HepG2 (cell line): ENCODE measurements around the gene GPR17. TPM values are rescaled to one million over a fixed set of nuclear protein-coding genes. Genes with fewer than 3 reads are reported as not detected.

Experiments used
- ARID3A ChIP-seq: IDR thresholded peaks from 2 replicates; pipeline ENCODE4 v1.6.1; 2012; ENCODE audit warnings: low read depth, low read length, improper control_type of control experiment
- ARNT2 ChIP-seq: sonication (generic); formaldehyde crosslinking; IDR thresholded peaks from 2 replicates; pipeline ENCODE4 v1.8.0; 2022; ENCODE audit warnings: mild to moderate bottlenecking, low read depth, missing genetic modification reagents, moderate library complexity
- ATF4 ChIP-seq, 2 experiments: fragments of 450-650 bp in 1 of 2; sonication (generic) in 1 of 2; formaldehyde crosslinking; IDR thresholded peaks; 2 replicates each; pipeline versions ENCODE4 v1.5.0 to v1.8.0; 2020 to 2022; ENCODE audit warnings: mild to moderate bottlenecking in 1 of 2, missing genetic modification reagents in 1 of 2
- CSRNP1 ChIP-seq: sonication (generic); formaldehyde crosslinking; IDR thresholded peaks from 2 replicates; pipeline ENCODE4 v1.8.1; 2023; ENCODE audit warnings: mild to moderate bottlenecking, missing genetic modification reagents
- HCFC1 ChIP-seq: fragments of 150-350 bp; IDR thresholded peaks from 2 replicates; pipeline ENCODE4 v1.6.1; 2014; ENCODE audit warnings: low read depth, low read length
- MAZ ChIP-seq, 2 experiments: sonication (generic) in 1 of 2; formaldehyde crosslinking in 1 of 2; IDR thresholded peaks; 2 replicates each; pipeline versions ENCODE4 v1.5.0 to v1.6.1; 2012 to 2020; ENCODE audit warnings: low read depth in 2 of 2, mild to moderate bottlenecking in 2 of 2, borderline replicate concordance in 1 of 2, improper control_type of control experiment in 1 of 2, low read length in 1 of 2, missing genetic modification reagents in 1 of 2, moderate library complexity in 1 of 2
- MYC ChIP-seq: sonication (generic); formaldehyde crosslinking; IDR thresholded peaks from 2 replicates; pipeline ENCODE4 v1.9.0; 2021; ENCODE audit warnings: missing genetic modification reagents, borderline replicate concordance
- SIX4 ChIP-seq: sonication (generic); formaldehyde crosslinking; IDR thresholded peaks from 2 replicates; pipeline ENCODE4 v1.4.0; 2020; ENCODE audit warnings: missing genetic modification reagents
- SP140L ChIP-seq: sonication (generic); formaldehyde crosslinking; IDR thresholded peaks from 2 replicates; pipeline ENCODE4 v1.4.0; 2020; ENCODE audit warnings: missing genetic modification reagents, borderline replicate concordance
- TAF1 ChIP-seq: sonication (generic); formaldehyde crosslinking; IDR thresholded peaks from 2 replicates; pipeline ENCODE4 v1.4.0; 2020; ENCODE audit warnings: missing genetic modification reagents
- YY1 ChIP-seq: IDR thresholded peaks from 2 replicates; pipeline ENCODE4 v1.6.1; 2011; ENCODE audit warnings: low read length, low read depth, moderate library complexity, mild to moderate bottlenecking; ENCODE audit not compliant: insufficient read depth, insufficient replicate concordance
- ZBTB4 ChIP-seq: sonication (generic); formaldehyde crosslinking; IDR thresholded peaks from 2 replicates; pipeline ENCODE4 v1.4.0; 2020; ENCODE audit warnings: missing genetic modification reagents, mild to moderate bottlenecking, borderline replicate concordance
- ZNF180 ChIP-seq: sonication (generic); formaldehyde crosslinking; IDR thresholded peaks from 2 replicates; pipeline ENCODE4 v1.4.0; 2020; ENCODE audit warnings: low read depth, missing genetic modification reagents, borderline replicate concordance
- ZNF550 ChIP-seq: sonication (generic); formaldehyde crosslinking; IDR thresholded peaks from 2 replicates; pipeline ENCODE4 v1.4.0; 2020; ENCODE audit warnings: mild to moderate bottlenecking, missing genetic modification reagents, borderline replicate concordance
- ZNF770 ChIP-seq: sonication (generic); formaldehyde crosslinking; IDR thresholded peaks from 2 replicates; pipeline ENCODE4 v1.5.0; 2020; ENCODE audit warnings: mild to moderate bottlenecking, missing genetic modification reagents
- ZNF773 ChIP-seq: sonication (generic); formaldehyde crosslinking; IDR thresholded peaks from 2 replicates; pipeline ENCODE4 v1.4.0; 2020; ENCODE audit warnings: missing genetic modification reagents, borderline replicate concordance
- polyA plus RNA-seq, 8 experiments: library from polyadenylated mRNA; depleted of rRNA in 3 of 8; stranded (reverse) in 7 of 8; unstranded in 1 of 8; fragments of >200 nt; fragmentation: Illumina TruSeq in 4 of 8; extraction: Trizol in 4 of 8; gene quantifications; 2 replicates each; pipeline versions ENCODE4 v1.2.1 to v1.2.3, GENCODE V29; 2011 to 2016; ENCODE audit warnings: low read depth in 4 of 8, missing spikeins in 1 of 8, mixed read lengths in 1 of 8; ENCODE audit not compliant: insufficient read depth in 1 of 8
- total RNA-seq, 5 experiments: library from RNA; depleted of rRNA; stranded (reverse); fragments of >200 nt; fragmentation: Illumina TruSeq; extraction: Trizol; gene quantifications; 2 replicates each; pipeline ENCODE4 v1.2.3, GENCODE V29; 2016; ENCODE audit warnings: low read depth in 1 of 5

GPR17 gene
- total and polyA plus RNA-seq, 2 of the 13 experiments (the other 11 are each of a cell fraction or from before 2014, with no cell fraction given): not detected

GRCh38 chr2:127701651-127702394 lies 55.9 kb downstream of the GPR17 start (continued):
- no peak for TF ChIP-seq SIX4 (CRISPR knock-in tag)
- peak; percentile 76 for TF ChIP-seq ARNT2
- peak; percentile 51; the same call in 1 of the 2 replicates for TF ChIP-seq TAF1
- TF ChIP-seq ATF4 (CRISPR knock-in tag; IDR thresholded peaks at IDR 0.05): no peak
- no peak for TF ChIP-seq ZBTB4
- TF ChIP-seq ZNF180 (CRISPR knock-in tag): no peak
- TF ChIP-seq HCFC1: no peak
- TF ChIP-seq ZNF770 (CRISPR knock-in tag): no peak; the same call in 1 of the 2 replicates
- TF ChIP-seq ZNF550 (CRISPR knock-in tag): no peak
- TF ChIP-seq MAZ (IDR thresholded peaks at IDR 0.05; ENCODE audit: borderline replicate concordance, low read depth, low read length): no peak
- TF ChIP-seq MAZ (CRISPR knock-in tag; IDR thresholded peaks at IDR 0.05; ENCODE audit: low read depth): peak; percentile 85; the same call in 1 of the 2 replicates
- TF ChIP-seq SP140L (CRISPR knock-in tag): no peak
- TF ChIP-seq YY1: peak; percentile 18
- peak; percentile 95; the same call in 1 of the 2 replicates for TF ChIP-seq ZNF773 (CRISPR knock-in tag)
- no peak for TF ChIP-seq ARID3A
- TF ChIP-seq MYC (CRISPR knock-in tag): peak; percentile 84
- TF ChIP-seq CSRNP1 (CRISPR knock-in tag): no peak; the same call in 1 of the 2 replicates
